ENCODE measurements around the gene TMED10.

TMED10 gene

DNA sequence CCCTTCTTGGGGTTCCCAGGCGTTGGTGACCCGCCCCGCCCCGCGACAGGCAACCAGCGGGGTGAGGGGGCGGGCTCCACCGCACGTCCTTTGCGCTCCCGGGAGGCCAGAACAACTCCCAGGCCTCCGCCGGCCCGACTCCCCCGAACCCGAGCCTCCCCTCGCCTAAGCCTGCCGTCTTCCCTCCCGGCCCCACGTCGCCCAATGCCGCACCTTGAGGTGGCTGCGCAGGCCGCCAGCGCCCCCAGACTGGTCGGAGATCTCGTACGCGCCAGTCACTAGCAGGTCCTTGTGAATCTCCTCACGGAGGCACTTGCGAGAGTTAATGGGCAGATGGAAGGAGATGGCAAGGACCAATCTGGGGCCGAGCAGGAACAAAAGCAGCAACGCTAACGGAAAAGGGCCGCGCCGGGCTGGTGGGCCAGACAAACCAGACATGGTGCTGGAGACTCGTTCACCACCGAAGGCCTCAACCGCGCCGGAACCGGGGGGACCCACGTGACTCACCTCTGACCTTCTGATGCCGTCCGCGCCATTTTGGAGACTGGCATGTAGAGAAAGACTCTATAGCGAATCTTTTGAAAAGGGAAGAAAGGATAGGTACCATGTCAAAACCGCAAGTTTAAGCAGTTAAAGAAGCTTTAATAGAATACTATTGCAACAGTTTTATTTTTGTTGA is at the start of gene TMED10:
Gene TMED10 (minus strand): TSS at position 471 of the 679 bp plus-strand sequence. CDS start 33 bp downstream, at position 438.
- DNase-seq = peak; percentile 90 to 92

DNA sequence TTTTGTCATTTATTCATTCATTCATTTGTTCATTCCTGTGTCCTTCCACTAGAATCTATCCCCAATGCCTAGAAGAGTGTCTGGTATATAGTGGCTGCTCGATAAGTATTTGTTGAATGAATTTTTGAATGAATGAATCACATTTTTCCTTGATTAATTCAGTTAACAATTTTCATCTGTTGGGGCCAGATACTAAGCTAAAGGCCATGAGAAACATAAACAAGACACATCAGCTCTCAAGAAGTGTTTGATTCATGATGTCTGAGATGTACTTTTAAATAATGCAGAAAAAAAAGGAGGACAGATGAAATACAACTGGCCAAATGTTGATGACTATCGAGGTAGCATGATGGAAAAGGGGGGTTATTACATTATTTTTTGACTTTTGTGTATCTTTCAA is 48.1 kb upstream of the TMED10 start:
- no peak for DNase-seq

DNA sequence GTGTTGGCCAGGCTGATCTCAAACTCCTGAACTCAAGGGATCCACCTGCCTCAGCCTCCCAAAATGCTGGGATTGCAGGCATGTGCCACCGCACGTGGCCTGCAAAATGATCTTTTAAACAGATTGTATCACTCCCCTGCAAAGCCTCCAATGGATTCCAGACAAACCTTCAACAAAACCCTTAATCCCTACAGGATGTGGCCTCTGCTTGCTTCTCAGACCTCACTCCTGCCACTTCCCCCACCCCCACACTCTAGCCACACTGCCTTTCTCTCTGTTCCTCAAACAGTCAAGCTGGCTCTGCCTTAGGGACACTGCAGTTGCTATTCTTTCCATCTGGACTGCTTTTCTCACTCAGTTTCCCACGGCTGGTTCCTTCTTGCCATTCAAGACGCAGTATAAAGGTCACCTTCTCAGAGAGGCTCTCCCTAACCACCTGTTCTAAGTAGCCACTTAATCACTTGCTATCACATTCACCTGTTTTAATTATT is 47.3 kb upstream of the TMED10 start:
- DNase-seq = no peak

GRCh38 chr14:75222208-75222701 is 45.8 kb upstream of the TMED10 start:
- no peak for DNase-seq

DNA sequence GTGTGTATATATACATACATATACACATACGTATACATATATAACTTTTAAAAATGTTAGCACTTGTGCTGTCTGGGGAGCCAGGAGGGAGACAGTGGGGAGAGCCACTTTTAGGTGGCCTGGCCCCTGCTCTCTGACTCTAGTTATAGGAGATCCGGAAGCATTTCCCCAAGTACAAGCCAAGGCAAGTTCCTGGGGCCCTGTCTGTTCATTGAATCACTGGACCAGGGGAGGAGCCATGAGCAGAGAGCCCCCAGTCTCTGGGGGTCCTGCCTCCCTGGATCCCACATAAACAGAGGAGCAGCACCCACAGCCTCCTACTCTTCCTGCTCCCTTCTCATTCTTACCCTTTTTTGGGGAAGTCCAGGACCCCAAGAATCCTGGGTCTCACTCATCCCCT is 45.4 kb upstream of the TMED10 start:
- no peak for DNase-seq

- DNase-seq = no peak
Observed at GRCh38 chr14:75220156-75220555, 43.7 kb upstream of the TMED10 start.

DNA sequence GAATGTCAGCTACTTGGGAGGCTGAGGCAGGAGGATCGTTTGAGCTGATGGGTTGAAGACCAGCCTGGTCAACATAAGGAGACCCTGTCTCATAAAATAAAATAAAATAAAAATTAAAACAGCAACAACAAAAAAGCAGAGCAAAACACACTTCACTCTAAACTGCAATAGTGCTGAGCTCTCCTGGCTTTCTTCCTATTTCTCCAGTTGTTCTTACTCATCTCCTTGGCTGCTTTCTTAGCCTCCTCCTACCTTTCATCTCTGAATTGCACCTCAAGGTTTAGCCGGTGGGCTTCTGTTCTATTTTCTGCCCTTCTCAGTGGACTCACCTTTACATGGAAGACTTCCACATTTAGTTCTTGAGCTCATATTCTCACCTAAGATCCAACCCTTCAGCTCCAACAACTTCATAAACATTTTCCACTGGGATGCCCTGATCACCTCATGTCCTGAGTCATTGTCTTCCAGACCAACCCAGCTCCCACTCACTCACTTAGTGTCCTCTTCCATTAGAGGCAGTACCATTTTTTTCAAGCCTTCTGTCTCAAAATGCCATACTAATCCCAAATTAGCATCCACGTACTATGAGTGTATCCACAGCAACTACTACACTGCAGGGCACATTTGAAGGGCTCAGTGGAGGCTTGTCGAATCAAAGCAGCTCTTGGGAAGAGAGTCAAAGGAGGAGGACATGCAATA is 41.2 kb upstream of the TMED10 start:
- no peak for DNase-seq

GRCh38 chr14:75216427-75217006 is 40.1 kb upstream of the TMED10 start:
- no peak for DNase-seq

DNA sequence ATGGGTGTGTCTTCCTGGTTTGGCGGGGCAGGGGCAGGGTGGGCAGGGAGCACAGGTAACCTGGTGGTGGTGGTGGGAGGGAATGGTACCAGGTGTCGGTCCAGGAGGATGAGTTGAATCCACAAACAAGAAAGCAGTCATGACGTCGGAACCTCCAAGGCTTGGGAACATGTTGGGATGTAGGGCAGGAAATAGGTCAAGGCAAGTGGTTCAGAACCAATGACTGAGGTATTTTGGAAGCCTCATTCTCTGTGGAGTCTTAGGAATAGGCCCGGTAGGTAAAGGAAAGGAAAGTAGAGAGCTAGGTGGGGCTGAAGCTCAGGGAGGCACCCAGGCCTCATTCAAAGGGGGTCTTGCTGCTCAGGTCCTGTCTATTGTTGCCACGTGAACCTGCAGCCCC is 39.1 kb upstream of the TMED10 start:
- no peak for DNase-seq

DNA sequence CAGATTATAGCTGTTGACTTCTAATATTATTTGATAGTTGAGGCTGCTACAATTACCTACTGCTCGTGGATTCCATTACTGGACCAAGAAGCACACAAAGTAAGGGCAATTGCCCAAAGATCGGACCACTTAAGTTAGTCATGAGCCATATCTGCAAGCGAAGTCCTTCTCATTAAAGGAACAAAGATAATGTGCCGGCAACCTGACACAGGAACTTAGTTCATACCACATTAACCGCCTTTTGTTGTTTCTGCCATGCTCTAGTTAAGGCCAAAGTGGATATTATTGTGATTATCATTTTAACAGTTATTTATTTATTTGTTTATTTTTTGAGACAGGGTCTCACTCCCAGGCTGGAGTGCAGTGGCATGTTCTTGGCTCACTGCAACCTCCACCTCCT is 38.1 kb upstream of the TMED10 start:
- DNase-seq = no peak

DNA sequence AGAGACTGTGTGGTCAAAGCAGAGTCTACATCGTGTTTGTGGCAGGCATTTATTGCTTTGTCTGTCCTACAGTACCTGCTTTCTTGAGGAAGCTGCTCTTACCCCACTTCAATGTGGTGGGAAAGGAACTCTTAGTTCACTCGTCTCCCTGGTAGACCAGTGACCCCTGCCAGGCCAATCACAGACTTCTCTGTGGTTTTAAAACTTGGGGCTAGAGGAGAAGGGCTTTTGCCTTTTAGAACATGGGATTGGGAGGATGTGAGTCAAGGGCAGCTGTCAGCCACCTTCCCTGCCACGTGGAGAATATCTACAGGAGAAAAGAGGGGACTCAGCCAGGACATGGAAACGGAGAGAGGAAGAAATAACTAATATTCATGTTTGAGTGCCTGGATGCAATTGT is 36.8 kb upstream of the TMED10 start:
- DNase-seq = no peak

GRCh38 chr14:75208843-75209242 is 32.4 kb upstream of the TMED10 start:
- DNase-seq = no peak

- DNase-seq = no peak
Observed at GRCh38 chr14:75206190-75206589, 29.8 kb upstream of the TMED10 start.

DNA sequence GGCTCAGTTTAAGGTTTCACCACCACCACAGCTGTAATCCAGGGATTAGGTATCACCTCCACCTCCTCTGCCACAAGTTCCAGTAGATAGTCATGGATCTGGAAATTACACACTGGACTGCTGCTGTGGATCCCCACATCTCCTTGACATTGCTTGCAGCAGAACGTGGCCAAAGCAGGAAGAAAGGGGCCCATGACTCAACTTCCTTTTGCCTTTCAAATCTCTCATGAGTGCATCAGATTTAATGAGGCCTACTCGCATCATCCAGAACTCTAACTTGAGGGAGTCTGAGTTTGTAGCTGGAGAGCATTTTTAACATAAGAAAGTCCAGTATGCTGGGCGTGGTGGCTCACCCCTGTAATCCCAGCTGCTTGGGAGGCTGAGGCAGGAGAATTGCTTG is 29.2 kb upstream of the TMED10 start:
- DNase-seq = no peak

- no peak for DNase-seq
Observed at GRCh38 chr14:75204116-75204515, 27.7 kb upstream of the TMED10 start.

GRCh38 chr14:75202657-75203056 is 26.2 kb upstream of the TMED10 start:
- no peak for DNase-seq

- DNase-seq = no peak
Observed at GRCh38 chr14:75201087-75201486, 24.7 kb upstream of the TMED10 start.

DNA sequence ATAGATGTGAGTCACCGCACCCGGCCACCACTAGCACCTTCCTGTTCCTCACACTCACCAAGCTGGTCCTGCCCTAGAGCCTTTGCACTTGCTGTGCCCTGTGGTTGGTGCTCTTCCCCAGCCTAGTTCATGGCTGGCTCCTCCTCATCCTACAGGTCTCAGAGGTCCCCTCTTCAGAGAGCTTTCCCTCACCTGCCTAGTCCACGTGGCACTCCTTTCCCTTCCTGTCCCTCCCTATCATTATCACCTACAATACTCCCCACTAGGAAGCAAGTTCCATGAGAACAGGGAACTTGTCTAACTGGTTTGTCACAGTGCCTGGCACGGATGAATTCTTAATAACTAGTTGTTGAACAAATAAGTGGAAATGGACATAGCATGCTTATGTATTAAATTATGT is 24.0 kb upstream of the TMED10 start:
- no peak for DNase-seq

GRCh38 chr14:75198291-75198933 is 22.0 kb upstream of the TMED10 start:
- DNase-seq = no peak

GRCh38 chr14:75197338-75197737 is 20.9 kb upstream of the TMED10 start:
- DNase-seq = no peak

DNA sequence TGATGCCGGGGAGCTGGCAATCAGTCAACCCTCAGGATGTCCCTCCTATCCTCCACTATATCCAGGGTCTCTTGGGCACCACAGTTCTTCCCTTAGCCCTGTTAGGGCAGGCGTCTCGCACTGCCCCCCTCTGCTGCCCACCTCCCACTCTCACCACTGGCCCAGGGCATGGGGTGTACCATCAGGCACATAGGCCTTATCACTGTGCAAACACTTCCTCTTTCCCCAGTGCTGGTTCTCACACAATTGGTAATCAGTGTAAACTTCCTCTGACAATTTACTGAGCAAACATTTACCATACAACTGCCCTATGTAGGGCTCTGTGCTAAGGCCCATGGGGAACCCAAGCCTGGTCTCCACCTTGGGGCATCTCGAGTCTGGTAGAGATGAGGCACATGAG is 20.1 kb upstream of the TMED10 start:
- DNase-seq = no peak

- no peak for DNase-seq
Observed at GRCh38 chr14:75196064-75196463, 19.7 kb upstream of the TMED10 start.

DNA sequence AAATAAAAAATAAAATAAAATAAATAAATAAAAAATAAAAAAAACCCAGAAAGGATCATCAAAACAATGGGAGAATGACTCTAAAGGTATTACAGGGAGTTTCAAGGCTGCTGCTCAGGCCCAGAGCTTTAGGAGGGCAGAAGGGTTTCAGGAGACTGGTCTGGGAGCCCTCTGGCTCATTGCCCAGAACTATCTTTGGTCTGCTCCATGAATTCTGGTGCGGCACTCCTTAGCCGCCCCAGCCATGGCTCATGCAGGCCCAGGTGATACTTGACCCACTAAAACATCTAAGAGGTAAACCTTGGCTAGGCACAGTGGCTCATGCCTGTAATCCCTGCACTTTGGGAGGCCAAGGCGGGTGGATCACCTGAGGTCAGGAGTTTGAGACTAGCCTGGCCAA is 14.7 kb upstream of the TMED10 start:
- no peak for DNase-seq

GRCh38 chr14:75190023-75190422 is 13.6 kb upstream of the TMED10 start:
- no peak for DNase-seq

Data from stimulated activated CD4-positive, alpha-beta T cell treated with anti-CD3 and anti-CD28 coated beads, Interleukin-2, amount 100 ng/mL, for 24 hours (primary cell).